Pancreas (tissue), 10 donors: ENCODE results near the gene PISD. TPM values are rescaled to one million over a fixed set of nuclear protein-coding genes. Genes with fewer than 3 reads are reported as not detected.

ENCODE experiments used
- ATAC-seq, 4 donors: fragments of 200-7000 bp; cut with Tn5 transposase; one replicate each; pipeline versions ENCODE4 v1.8.0 to v1.9.1; 2020; ENCODE audit warnings: mild to moderate bottlenecking in 4 of 4, moderate library complexity in 4 of 4
- DNase-seq, 6 donors: peaks; one replicate each; pipeline ENCODE4 v3.0.0-alpha.2; 2020
- FAIRE-seq: peaks from 2 replicates; lab custom pipeline; 2012; peaks lifted over from hg19 to GRCh38; lab: Jason Lieb, UNC
- H3K27ac ChIP-seq, 4 donors: fragments of 200-600 bp; sonication (generic); 1 replicate in 3 of 4; 2 replicates in 1 of 4; pipeline versions ENCODE4 v1.5.0 to v1.8.0; 2020
- H3K27me3 ChIP-seq, 4 donors: fragments of 200-600 bp; one replicate each; pipeline ENCODE4 v1.8.0; 2021
- H3K36me3 ChIP-seq, 3 donors: fragments of 200-600 bp; sonication (generic) in 1 of 3; one replicate each; pipeline versions ENCODE4 v1.5.0 to v1.8.0; 2020 to 2021
- H3K4me1 ChIP-seq, 3 donors: fragments of 200-600 bp; one replicate each; pipeline ENCODE4 v1.8.0; 2021
- H3K4me3 ChIP-seq, 4 donors: fragments of 200-600 bp; sonication (generic) in 2 of 4; one replicate each; pipeline versions ENCODE4 v1.5.0 to v1.8.0; 2020 to 2021
- H3K9me3 ChIP-seq, 4 donors: fragments of 200-600 bp; one replicate each; pipeline ENCODE4 v1.8.0; 2021
- WGBS, 2 donors: extraction: QIAGEN DNeasy Blood & Tissue Kit; methylation state at CpG; one replicate each; pipeline ENCODE4 v1.1.7; 2013; 5-methylcytosine and 5-hydroxymethylcytosine counted together
- intact Hi-C, 3 donors: fragments of 100-400 bp; cut with DNase I; formaldehyde crosslinking; loops; one replicate each; pipeline versions ENCODE4 v1.11.1 to v1.14.2; 2022
- polyA plus RNA-seq, 2 donors: library from polyadenylated mRNA; stranded (reverse); fragments of 200-250 nt; gene quantifications; one replicate each; pipeline ENCODE4 v1.2.3, GENCODE V29; 2013
- total RNA-seq, 6 donors: library from RNA; stranded (reverse); fragmentation: NEBNext Ultra II Directional in 4 of 6; extraction: Animal tissue kit (Norgen Biotek cat#: 25700) in 4 of 6; gene quantifications; one replicate each; pipeline versions ENCODE4 v1.2.1 to v1.2.4, GENCODE V29; 2021 to 2023
- TF ChIP-seq, protein P1 (sequence below), 4 donors: fragments of 200-600 bp; sonication (generic) in 3 of 4; IDR thresholded peaks; one replicate each; pipeline versions ENCODE4 v1.5.0 to v1.8.0; 2021; ENCODE audit warnings: antibody characterized with exemption in 4 of 4
- donor health status: healthy with polysubstance abuse.
- donor health status: DM: no; HTN: no; CAD: no; lungs with moderate emphysema.
- donor health status: DM: no; HTN: no; CAD: no.
- donor health status: control.
- donor health status: control.
- donor health status: Bipolar disorder and iron deficiency.
- donor health status: DM: yes; HTN: yes; CAD: no.
- donor health status: DM: no; HTN: no; CAD: no.
- donor health status: DM: no; HTN: no; CAD: no.
- donor health status: DM: yes; HTN: yes; CAD: no.

The PISD gene
- total and polyA plus RNA-seq, 8 donors = 11.6 to 48.3 (median 19.2) TPM

- peaks cover 4 to 20% (median 17%) of the 10 kb centered on the region in 3 donors for H3K4me1 ChIP-seq
- no peaks in the 10 kb centered on the region for H3K9me3 ChIP-seq
- intact Hi-C loops = loop anchor here in 1 of 3 donors (10.0 kb wide), 1 partner anchor 52 kb away; no protein-coding TSS in a partner anchor
- no peak overlapping the region for H3K4me3 ChIP-seq
- TF ChIP-seq, protein P1, sequence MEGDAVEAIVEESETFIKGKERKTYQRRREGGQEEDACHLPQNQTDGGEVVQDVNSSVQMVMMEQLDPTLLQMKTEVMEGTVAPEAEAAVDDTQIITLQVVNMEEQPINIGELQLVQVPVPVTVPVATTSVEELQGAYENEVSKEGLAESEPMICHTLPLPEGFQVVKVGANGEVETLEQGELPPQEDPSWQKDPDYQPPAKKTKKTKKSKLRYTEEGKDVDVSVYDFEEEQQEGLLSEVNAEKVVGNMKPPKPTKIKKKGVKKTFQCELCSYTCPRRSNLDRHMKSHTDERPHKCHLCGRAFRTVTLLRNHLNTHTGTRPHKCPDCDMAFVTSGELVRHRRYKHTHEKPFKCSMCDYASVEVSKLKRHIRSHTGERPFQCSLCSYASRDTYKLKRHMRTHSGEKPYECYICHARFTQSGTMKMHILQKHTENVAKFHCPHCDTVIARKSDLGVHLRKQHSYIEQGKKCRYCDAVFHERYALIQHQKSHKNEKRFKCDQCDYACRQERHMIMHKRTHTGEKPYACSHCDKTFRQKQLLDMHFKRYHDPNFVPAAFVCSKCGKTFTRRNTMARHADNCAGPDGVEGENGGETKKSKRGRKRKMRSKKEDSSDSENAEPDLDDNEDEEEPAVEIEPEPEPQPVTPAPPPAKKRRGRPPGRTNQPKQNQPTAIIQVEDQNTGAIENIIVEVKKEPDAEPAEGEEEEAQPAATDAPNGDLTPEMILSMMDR (IDR thresholded peaks at IDR 0.05) = no peak
- ATAC-seq (no peak), DNase-seq (peak in 1 of 6 donors; percentile 63), FAIRE-seq (no peak)
- peak overlapping the region in 1 of 4 donors; percentile 22 for H3K27ac ChIP-seq
- WGBS, 2 donors = 52 to 62% methylated on average over 8 of the region's 8 CpGs
- no peaks in the 10 kb centered on the region for H3K27me3 ChIP-seq
- no peaks in the 10 kb centered on the region for H3K36me3 ChIP-seq
Observed at GRCh38 chr22:31627223-31627731, 34.7 kb downstream of the PISD start.

DNA sequence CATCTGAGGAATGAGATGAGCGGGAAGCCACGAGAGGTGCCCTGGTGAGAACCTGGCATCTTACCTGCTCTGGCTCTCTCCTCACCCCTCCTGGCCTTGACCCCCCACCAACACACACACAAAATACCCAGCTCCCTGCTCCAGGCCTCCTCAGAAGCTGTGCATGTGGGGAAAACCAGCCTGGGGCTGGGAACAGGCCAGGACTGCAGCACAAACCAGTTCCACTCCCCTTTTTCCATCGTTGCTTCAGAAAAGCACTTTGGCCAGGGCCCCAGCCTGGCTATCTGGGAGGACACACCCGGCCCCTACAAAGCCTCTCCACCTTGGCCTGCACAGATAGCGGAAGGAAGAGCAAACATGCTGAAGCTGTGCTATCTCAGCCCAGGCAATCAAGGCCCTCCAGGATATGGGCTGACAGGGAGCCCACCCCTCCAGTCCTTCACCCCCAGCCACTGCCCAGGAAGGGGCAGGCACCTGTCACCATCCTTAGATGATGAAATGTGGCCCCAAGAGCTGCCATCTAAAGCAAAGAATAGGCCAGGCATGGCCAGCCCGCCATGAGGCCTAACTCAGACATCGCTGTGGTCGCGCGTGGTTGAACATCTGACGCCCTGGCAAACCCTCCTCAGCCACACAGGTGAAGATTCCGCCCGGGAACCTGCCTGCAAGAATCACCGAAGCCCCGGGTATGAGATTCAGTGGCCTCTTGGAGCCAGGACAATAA is 35.4 kb downstream of the PISD start:
- Histone ChIP-seq H3K36me3 (no peaks in the 10 kb centered on the region), H3K27me3 (no peaks in the 10 kb centered on the region), H3K4me1 (peaks cover 4 to 20% (median 17%) of the 10 kb centered on the region in 3 donors), H3K4me3 (no peak overlapping the region), H3K9me3 (no peaks in the 10 kb centered on the region), H3K27ac (peak overlapping the region in 2 of 4 donors; percentile 11 to 22)
- 66 to 70% methylated on average over 15 of the region's 15 CpGs for WGBS, 2 donors
- TF ChIP-seq, protein P1 (IDR thresholded peaks at IDR 0.05) = no peak
- DNase-seq = no peak
- no peak for ATAC-seq
- no peak for FAIRE-seq
- intact Hi-C loops = loop anchor here in 1 of 3 donors (10.0 kb wide), 1 partner anchor 52 kb away; no protein-coding TSS in a partner anchor

DNA sequence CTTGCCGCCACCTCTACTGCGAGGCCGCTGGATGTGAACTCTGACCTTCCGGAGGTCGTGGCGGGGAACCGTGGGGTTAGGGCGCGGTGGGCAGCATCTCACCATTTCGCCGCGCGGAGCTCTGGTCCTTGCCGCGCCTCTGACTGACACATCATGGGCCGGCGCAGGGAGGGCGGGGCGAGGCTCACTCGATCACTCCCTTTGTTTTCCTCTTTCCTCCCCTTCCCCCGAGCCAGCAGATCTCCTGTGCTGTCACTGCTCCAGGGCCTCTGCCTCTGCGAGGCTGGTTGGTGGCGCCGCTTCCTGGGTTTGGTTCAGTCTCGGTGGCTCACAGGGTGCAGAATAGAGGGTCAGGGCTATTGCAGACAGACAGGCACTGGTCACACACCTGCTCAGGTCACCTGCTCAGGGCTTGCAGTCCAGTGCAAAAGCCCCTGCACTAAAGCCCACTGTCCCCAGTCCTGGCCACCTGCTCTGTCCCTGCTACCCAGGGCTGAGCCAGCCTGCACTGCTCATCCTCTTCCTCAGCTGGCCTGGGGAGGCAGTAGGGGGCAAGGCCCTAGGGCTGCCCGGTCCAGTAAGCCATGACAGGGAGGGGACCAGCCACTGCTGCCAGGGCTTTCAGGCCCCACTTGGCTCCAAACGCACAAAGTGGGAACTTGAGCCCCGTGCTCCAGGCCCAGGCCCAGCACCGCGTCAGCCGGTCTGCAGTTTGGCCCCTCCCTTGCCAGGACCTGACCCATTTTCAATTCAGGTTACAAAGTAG is 36.2 kb downstream of the PISD start:
- no peaks in the 10 kb centered on the region for H3K27me3 ChIP-seq
- no peak overlapping the region for H3K4me3 ChIP-seq
- no peak for FAIRE-seq
- TF ChIP-seq, protein P1 (IDR thresholded peaks at IDR 0.05) = no peak
- no peaks in the 10 kb centered on the region for H3K9me3 ChIP-seq
- ATAC-seq = peak in 1 of 4 donors; percentile 3
- H3K36me3 ChIP-seq = peaks cover 0 to 2% (median 0%) of the 10 kb centered on the region in 3 donors
- WGBS, 2 donors = 70 to 77% methylated on average over 31 of the region's 31 CpGs
- peak in 1 of 6 donors; percentile 63 for DNase-seq
- peak overlapping the region in 1 of 4 donors; percentile 17 for H3K27ac ChIP-seq
- intact Hi-C loops = loop anchor here in 1 of 3 donors (10.0 kb wide), 1 partner anchor 51 kb away; no protein-coding TSS in a partner anchor
- H3K4me1 ChIP-seq = peaks cover 4 to 20% (median 17%) of the 10 kb centered on the region in 3 donors

DNA sequence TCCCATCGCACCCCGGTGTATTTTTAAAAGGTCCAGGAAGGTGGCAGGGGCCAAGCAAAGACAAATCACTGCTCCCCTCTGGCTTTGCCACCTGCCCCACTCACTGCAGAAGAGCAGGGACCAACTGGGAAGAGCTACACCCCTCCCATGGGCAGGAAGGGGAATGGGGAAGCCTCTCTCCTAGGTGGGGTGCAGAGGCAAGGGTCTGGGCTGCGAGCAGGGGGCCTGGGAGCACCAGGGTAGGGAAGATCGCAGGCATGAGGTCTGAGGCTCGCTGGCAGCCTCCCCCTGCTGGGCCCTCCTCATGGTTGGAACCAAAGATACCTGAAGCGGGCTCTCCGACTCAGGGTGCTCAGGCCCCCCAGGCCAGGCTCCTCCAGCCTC is 36.8 kb downstream of the PISD start:
- 93 to 99% methylated on average over 7 of the region's 7 CpGs for WGBS, 2 donors
- Histone ChIP-seq H3K4me3 (no peak overlapping the region), H3K36me3 (peaks cover 0 to 8% (median 0%) of the 10 kb centered on the region in 3 donors), H3K9me3 (no peaks in the 10 kb centered on the region), H3K4me1 (peaks cover 4 to 20% (median 17%) of the 10 kb centered on the region in 3 donors), H3K27ac (no peak overlapping the region), H3K27me3 (no peaks in the 10 kb centered on the region)
- TF ChIP-seq, protein P1 (IDR thresholded peaks at IDR 0.05) = no peak
- FAIRE-seq (no peak), DNase-seq (no peak), ATAC-seq (no peak)
- intact Hi-C loops = loop anchor here in 1 of 3 donors (10.0 kb wide), 1 partner anchor 50 kb away; no protein-coding TSS in a partner anchor
